ENCODE data around the gene TOR4A. TPM values are rescaled to one million over a fixed set of nuclear protein-coding genes. Genes with fewer than 3 reads are reported as not detected.

TOR4A gene
- polyA plus RNA-seq, 2 of the 4 experiments (the other 2 are of a cell fraction) = 9.8 to 18.6 TPM

DNA sequence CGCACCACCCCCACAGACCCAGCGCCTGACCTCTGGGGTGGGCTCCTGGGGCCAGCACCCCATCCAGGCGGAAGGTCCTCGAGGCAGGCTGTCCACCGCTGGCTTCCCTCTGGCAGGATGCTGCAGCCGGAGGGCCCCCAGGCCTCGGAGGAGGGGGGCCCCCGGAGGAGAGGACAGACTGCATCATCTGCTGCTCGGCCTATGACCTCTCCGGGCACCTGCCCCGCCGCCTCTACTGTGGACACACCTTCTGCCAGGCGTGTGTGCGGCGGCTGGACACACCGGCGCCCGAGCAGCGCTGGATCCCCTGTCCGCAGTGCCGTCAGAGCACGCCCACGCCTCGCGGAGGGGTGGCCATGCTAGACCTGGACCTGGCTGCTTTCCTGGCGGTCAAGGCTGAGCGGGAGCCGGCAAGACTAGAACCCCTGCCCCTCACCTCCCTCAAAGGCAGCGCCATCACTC, 49.0 kb upstream of the TOR4A start:
- Histone ChIP-seq H3K9me3 (no peaks in the 10 kb centered on the region), H3K27ac (no peak overlapping the region), H3K4me1 (peaks cover 58% of the 10 kb centered on the region), H3K4me2 (no peak overlapping the region), H3K4me3 (no peak overlapping the region)
- ChIA-PET CTCF (interaction anchor here (0.5 to 10.1 kb wide), 18 partner anchors 10 to 200 kb away, joined by 3 to 113 read pairs (median 12); partner anchors contain the start of genes ANAPC2, NDOR1, NPDC1 and SAPCD2), POLR2A (interaction anchor here (2.3 kb wide), 1 partner anchor 40 kb away, joined by 8 read pairs; the partner anchor contains the start of genes ANAPC2 and SSNA1)
- DNase-seq (ENCODE audit: low read depth in 1 of 2, low spot score in 1 of 2) (no peak), ATAC-seq (no peak), FAIRE-seq (no peak)
- TF ChIP-seq, protein P1, sequence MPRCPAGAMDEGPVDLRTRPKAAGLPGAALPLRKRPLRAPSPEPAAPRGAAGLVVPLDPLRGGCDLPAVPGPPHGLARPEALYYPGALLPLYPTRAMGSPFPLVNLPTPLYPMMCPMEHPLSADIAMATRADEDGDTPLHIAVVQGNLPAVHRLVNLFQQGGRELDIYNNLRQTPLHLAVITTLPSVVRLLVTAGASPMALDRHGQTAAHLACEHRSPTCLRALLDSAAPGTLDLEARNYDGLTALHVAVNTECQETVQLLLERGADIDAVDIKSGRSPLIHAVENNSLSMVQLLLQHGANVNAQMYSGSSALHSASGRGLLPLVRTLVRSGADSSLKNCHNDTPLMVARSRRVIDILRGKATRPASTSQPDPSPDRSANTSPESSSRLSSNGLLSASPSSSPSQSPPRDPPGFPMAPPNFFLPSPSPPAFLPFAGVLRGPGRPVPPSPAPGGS (IDR thresholded peaks at IDR 0.05) = no peak
- TF ChIP-seq GATA3 (IDR thresholded peaks at IDR 0.05; ENCODE audit: borderline replicate concordance) (no peak), RNF2 (IDR thresholded peaks at IDR 0.05; ENCODE audit: borderline replicate concordance, low read depth) (no peak), RCOR1 (IDR thresholded peaks at IDR 0.05; ENCODE audit: low read depth, low read length) (no peak)
- 82% methylated on average over 6 of the region's 29 CpGs for WGBS (ENCODE audit: missing lambda C conversion rate)

GRCh38 chr9:137228968-137229896, 48.3 kb upstream of the TOR4A start:
- ATAC-seq = no peak

More at GRCh38 chr9:137228968-137229896, 48.3 kb upstream of the TOR4A start:
- ChIA-PET CTCF (interaction anchor here (0.7 to 10.1 kb wide), 16 partner anchors 11 to 441 kb away, joined by 3 to 113 read pairs (median 3); partner anchors contain the start of genes ANAPC2, NELFB, NPDC1 and SSNA1), POLR2A (interaction anchor here (0.7 to 1.7 kb wide), 3 partner anchors 10 to 62 kb away, joined by 3 to 10 read pairs (median 4); no protein-coding TSS in a partner anchor)
- TF ChIP-seq, protein P2, sequence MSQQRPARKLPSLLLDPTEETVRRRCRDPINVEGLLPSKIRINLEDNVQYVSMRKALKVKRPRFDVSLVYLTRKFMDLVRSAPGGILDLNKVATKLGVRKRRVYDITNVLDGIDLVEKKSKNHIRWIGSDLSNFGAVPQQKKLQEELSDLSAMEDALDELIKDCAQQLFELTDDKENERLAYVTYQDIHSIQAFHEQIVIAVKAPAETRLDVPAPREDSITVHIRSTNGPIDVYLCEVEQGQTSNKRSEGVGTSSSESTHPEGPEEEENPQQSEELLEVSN (IDR thresholded peaks at IDR 0.05; ENCODE audit: borderline replicate concordance, low read depth) = no peak
- TF ChIP-seq JUNB (IDR thresholded peaks at IDR 0.05) (no peak), CBX2 (IDR thresholded peaks at IDR 0.05; ENCODE audit: borderline replicate concordance, low read depth) (no peak), PHF8 (IDR thresholded peaks at IDR 0.05; ENCODE audit: borderline replicate concordance, low read depth) (no peak), NFE2L2 (conservative IDR thresholded peaks at IDR 0.05; ENCODE audit: low read length) (no peak), RARB (CRISPR knock-in tag; IDR thresholded peaks at IDR 0.05) (no peak), KDM5A (IDR thresholded peaks at IDR 0.05) (no peak), ZSCAN20 (CRISPR knock-in tag; IDR thresholded peaks at IDR 0.05) (no peak), TP53 (CRISPR knock-in tag; IDR thresholded peaks at IDR 0.05) (no peak), RFX5 (IDR thresholded peaks at IDR 0.05) (no peak), HOXA7 (CRISPR knock-in tag; IDR thresholded peaks at IDR 0.05) (no peak), HES2 (IDR thresholded peaks at IDR 0.05) (no peak), CHD2 (IDR thresholded peaks at IDR 0.05; ENCODE audit: low read length, partially characterized antibody) (no peak), HOXB5 (CRISPR knock-in tag; IDR thresholded peaks at IDR 0.05) (no peak), NR3C1 (IDR thresholded peaks at IDR 0.05) (no peak), HDAC2 (IDR thresholded peaks at IDR 0.05) (no peak), HMGXB4 (CRISPR knock-in tag; IDR thresholded peaks at IDR 0.05; ENCODE audit: borderline replicate concordance) (no peak)
- TF ChIP-seq, protein P3, sequence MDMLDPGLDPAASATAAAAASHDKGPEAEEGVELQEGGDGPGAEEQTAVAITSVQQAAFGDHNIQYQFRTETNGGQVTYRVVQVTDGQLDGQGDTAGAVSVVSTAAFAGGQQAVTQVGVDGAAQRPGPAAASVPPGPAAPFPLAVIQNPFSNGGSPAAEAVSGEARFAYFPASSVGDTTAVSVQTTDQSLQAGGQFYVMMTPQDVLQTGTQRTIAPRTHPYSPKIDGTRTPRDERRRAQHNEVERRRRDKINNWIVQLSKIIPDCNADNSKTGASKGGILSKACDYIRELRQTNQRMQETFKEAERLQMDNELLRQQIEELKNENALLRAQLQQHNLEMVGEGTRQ (IDR thresholded peaks at IDR 0.05) = no peak
- TF ChIP-seq, protein P1 (IDR thresholded peaks at IDR 0.05) = no peak
- TF ChIP-seq, protein P4, sequence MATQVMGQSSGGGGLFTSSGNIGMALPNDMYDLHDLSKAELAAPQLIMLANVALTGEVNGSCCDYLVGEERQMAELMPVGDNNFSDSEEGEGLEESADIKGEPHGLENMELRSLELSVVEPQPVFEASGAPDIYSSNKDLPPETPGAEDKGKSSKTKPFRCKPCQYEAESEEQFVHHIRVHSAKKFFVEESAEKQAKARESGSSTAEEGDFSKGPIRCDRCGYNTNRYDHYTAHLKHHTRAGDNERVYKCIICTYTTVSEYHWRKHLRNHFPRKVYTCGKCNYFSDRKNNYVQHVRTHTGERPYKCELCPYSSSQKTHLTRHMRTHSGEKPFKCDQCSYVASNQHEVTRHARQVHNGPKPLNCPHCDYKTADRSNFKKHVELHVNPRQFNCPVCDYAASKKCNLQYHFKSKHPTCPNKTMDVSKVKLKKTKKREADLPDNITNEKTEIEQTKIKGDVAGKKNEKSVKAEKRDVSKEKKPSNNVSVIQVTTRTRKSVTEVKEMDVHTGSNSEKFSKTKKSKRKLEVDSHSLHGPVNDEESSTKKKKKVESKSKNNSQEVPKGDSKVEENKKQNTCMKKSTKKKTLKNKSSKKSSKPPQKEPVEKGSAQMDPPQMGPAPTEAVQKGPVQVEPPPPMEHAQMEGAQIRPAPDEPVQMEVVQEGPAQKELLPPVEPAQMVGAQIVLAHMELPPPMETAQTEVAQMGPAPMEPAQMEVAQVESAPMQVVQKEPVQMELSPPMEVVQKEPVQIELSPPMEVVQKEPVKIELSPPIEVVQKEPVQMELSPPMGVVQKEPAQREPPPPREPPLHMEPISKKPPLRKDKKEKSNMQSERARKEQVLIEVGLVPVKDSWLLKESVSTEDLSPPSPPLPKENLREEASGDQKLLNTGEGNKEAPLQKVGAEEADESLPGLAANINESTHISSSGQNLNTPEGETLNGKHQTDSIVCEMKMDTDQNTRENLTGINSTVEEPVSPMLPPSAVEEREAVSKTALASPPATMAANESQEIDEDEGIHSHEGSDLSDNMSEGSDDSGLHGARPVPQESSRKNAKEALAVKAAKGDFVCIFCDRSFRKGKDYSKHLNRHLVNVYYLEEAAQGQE (IDR thresholded peaks at IDR 0.05) = no peak
- H3K4me2 ChIP-seq = no peak overlapping the region
- FAIRE-seq (no peak), DNase-seq (ENCODE audit: low read depth in 1 of 2, low spot score in 1 of 2) (no peak)
- no peak overlapping the region for H3K4me3 ChIP-seq
- WGBS (ENCODE audit: missing lambda C conversion rate) = 83% methylated on average over 18 of the region's 27 CpGs
- H3K9me3 ChIP-seq = no peaks in the 10 kb centered on the region
- peak overlapping the region in 1 of 2 experiments; percentile 27; a peak in 1 of 6 replicates for H3K27ac ChIP-seq
- H3K4me1 ChIP-seq = peaks cover 57% of the 10 kb centered on the region
